IMR-90 (cell line): ENCODE results near the gene PNPLA1. TPM values are rescaled to one million over a fixed set of nuclear protein-coding genes. Genes with fewer than 3 reads are reported as not detected.

Experiments used
- ATAC-seq: fragments of 200-7000 bp; cut with Tn5 transposase; 2 replicates; pipeline ENCODE4 v1.9.1; 2020; ENCODE audit warnings: low read depth, mild to moderate bottlenecking, moderate library complexity
- BruUV-seq: library from RNA; stranded (reverse); fragments of 400-500 nt; replicated peaks from 2 replicates; lab custom pipeline; 2021; lab: Mats Ljungman, UMichigan
- CTCF ChIA-PET: fragments of 300-600 bp; formaldehyde crosslinking; extraction: SDS; loops from one replicate; lab custom pipeline; 2021; ENCODE audit warnings: antibody characterized with exemption; lab: Yijun Ruan, JAX
- POLR2A ChIA-PET: fragments of 300-600 bp; sonication (Branson Sonifier 250); formaldehyde crosslinking; loops from one replicate; lab custom pipeline; 2022; ENCODE audit warnings: antibody characterized with exemption; ENCODE audit not compliant: unreplicated experiment; lab: Charles Lee
- DNase-seq: peaks from one replicate; pipeline ENCODE4 v3.0.0; 2013
- H2AFZ ChIP-seq: replicated peaks from 2 replicates; pipeline ENCODE3; 2013; ENCODE audit warnings: low read length, mild to moderate bottlenecking; ENCODE audit not compliant: poor library complexity
- H2AK5ac ChIP-seq: 2 replicates; pipeline ENCODE4 v1.6.1; 2013; ENCODE audit warnings: low read depth, low read length, inconsistent platforms
- H2AK9ac ChIP-seq: replicated peaks from 2 replicates; pipeline ENCODE3; 2013; ENCODE audit warnings: mild to moderate bottlenecking, low read depth, low read length, moderate library complexity; ENCODE audit not compliant: poor library complexity
- H2BK120ac ChIP-seq: 2 replicates; pipeline ENCODE4 v1.6.1; 2013; ENCODE audit warnings: low read depth, low read length, inconsistent platforms
- H2BK15ac ChIP-seq: 3 replicates; pipeline ENCODE4 v1.6.1; 2013; ENCODE audit warnings: low read depth, low read length, inconsistent platforms
- H2BK20ac ChIP-seq: 2 replicates; pipeline ENCODE4 v1.6.1; 2013; ENCODE audit warnings: low read depth, mild to moderate bottlenecking, inconsistent platforms, low read length, moderate library complexity
- H2BK5ac ChIP-seq: 2 replicates; pipeline ENCODE4 v1.6.1; 2013; ENCODE audit warnings: mild to moderate bottlenecking, low read depth, low read length, inconsistent platforms; ENCODE audit not compliant: poor library complexity, severe bottlenecking
- H3K14ac ChIP-seq: replicated peaks from 2 replicates; pipeline ENCODE4 v1.6.1; 2013; ENCODE audit warnings: low read depth, low read length, inconsistent platforms
- H3K18ac ChIP-seq: 2 replicates; pipeline ENCODE4 v1.6.1; 2013; ENCODE audit warnings: low read depth, low read length, control low read depth
- H3K23ac ChIP-seq: 2 replicates; pipeline ENCODE4 v1.6.1; 2013; ENCODE audit warnings: low read depth, low read length, inconsistent platforms
- H3K27ac ChIP-seq: 2 replicates; pipeline ENCODE4 v1.5.1; 2013; ENCODE audit warnings: mild to moderate bottlenecking, control low read depth, low read length; ENCODE audit not compliant: insufficient read depth
- H3K27me3 ChIP-seq: 2 replicates; pipeline ENCODE4 v1.6.1; 2013; ENCODE audit warnings: low read length; ENCODE audit not compliant: control insufficient read depth, insufficient read depth
- H3K36me3 ChIP-seq: 2 replicates; pipeline ENCODE4 v1.6.1; 2013; ENCODE audit warnings: low read length, mixed read lengths; ENCODE audit not compliant: control insufficient read depth, insufficient read depth
- H3K4ac ChIP-seq: 2 replicates; pipeline ENCODE4 v1.6.1; 2013; ENCODE audit warnings: low read depth, low read length, inconsistent platforms
- H3K4me1 ChIP-seq: 2 replicates; pipeline ENCODE4 v1.6.1; 2013; ENCODE audit warnings: low read length, mixed read lengths; ENCODE audit not compliant: control insufficient read depth, insufficient read depth
- H3K4me2 ChIP-seq: 2 replicates; pipeline ENCODE4 v1.6.1; 2013; ENCODE audit warnings: low read depth, mild to moderate bottlenecking, control low read depth, low read length, moderate library complexity
- H3K4me3 ChIP-seq: 2 replicates; pipeline ENCODE4 v1.5.1; 2013; ENCODE audit warnings: low read depth, mild to moderate bottlenecking, control low read depth, low read length, moderate library complexity; ENCODE audit not compliant: insufficient read depth
- H3K56ac ChIP-seq: 2 replicates; pipeline ENCODE4 v1.6.1; 2013; ENCODE audit warnings: low read length, inconsistent platforms; ENCODE audit not compliant: insufficient read depth; ENCODE audit errors: extremely low read depth
- H3K79me1 ChIP-seq, 2 experiments: 2 replicates each; pipeline ENCODE4 v1.6.1; 2013; ENCODE audit warnings: low read length in 2 of 2, inconsistent platforms in 1 of 2, low read depth in 1 of 2
- H3K9ac ChIP-seq: 2 replicates; pipeline ENCODE4 v1.6.1; 2013; ENCODE audit warnings: low read depth, low read length, control low read depth
- H3K9me1 ChIP-seq: 2 replicates; pipeline ENCODE4 v1.6.1; 2013; ENCODE audit warnings: low read length, inconsistent platforms; ENCODE audit not compliant: insufficient read depth
- H3K9me3 ChIP-seq: 2 replicates; pipeline ENCODE4 v1.6.1; 2013; ENCODE audit warnings: low read length; ENCODE audit not compliant: control insufficient read depth, insufficient read depth
- H4K20me1 ChIP-seq: 2 replicates; pipeline ENCODE4 v1.6.1; 2013; ENCODE audit warnings: low read length, inconsistent platforms; ENCODE audit not compliant: insufficient read depth
- H4K5ac ChIP-seq: 2 replicates; pipeline ENCODE4 v1.6.1; 2013; ENCODE audit warnings: mild to moderate bottlenecking, low read depth, low read length, control low read depth
- H4K8ac ChIP-seq, 2 experiments: 2 replicates each; pipeline ENCODE4 v1.6.1; 2013; ENCODE audit warnings: low read depth in 2 of 2, low read length in 2 of 2, control low read depth in 1 of 2, inconsistent platforms in 1 of 2
- H4K91ac ChIP-seq: 2 replicates; pipeline ENCODE4 v1.6.1; 2013; ENCODE audit warnings: low read depth, low read length, inconsistent platforms; ENCODE audit not compliant: insufficient read depth
- BHLHE40 ChIP-seq: fragments of 150-350 bp; IDR thresholded peaks from 2 replicates; pipeline ENCODE4 v1.6.1; 2016; ENCODE audit warnings: mild to moderate bottlenecking, low read depth, low read length
- CEBPB ChIP-seq: IDR thresholded peaks from 2 replicates; pipeline ENCODE4 v1.6.1; 2012; ENCODE audit warnings: low read depth, low read length, improper control_type of control experiment
- CHD1 ChIP-seq: IDR thresholded peaks from 2 replicates; pipeline ENCODE4 v1.6.1; 2012; ENCODE audit warnings: low read depth, low read length, improper control_type of control experiment
- FOS ChIP-seq: fragments of 150-350 bp; IDR thresholded peaks from 2 replicates; pipeline ENCODE4 v1.6.1; 2016; ENCODE audit warnings: low read depth, low read length
- MAFK ChIP-seq: IDR thresholded peaks from 2 replicates; pipeline ENCODE4 v1.6.1; 2012; ENCODE audit warnings: low read depth, low read length, improper control_type of control experiment
- MAZ ChIP-seq: IDR thresholded peaks from 2 replicates; pipeline ENCODE4 v1.6.1; 2012; ENCODE audit warnings: low read depth, mild to moderate bottlenecking, low read length, improper control_type of control experiment, moderate library complexity, borderline replicate concordance
- MXI1 ChIP-seq: IDR thresholded peaks from 2 replicates; pipeline ENCODE4 v1.6.1; 2012; ENCODE audit warnings: low read depth, mild to moderate bottlenecking, low read length, moderate library complexity, borderline replicate concordance
- NFE2L2 ChIP-seq: fragments of 150-350 bp; IDR thresholded peaks from 2 replicates; pipeline ENCODE4 v1.6.1; 2016; ENCODE audit warnings: low read depth, mild to moderate bottlenecking, low read length
- POLR2A ChIP-seq: IDR thresholded peaks from 2 replicates; pipeline ENCODE4 v1.6.1; 2012; ENCODE audit warnings: mild to moderate bottlenecking, low read depth, low read length
- RAD21 ChIP-seq: IDR thresholded peaks from 2 replicates; pipeline ENCODE4 v1.6.1; 2012; ENCODE audit warnings: low read length, improper control_type of control experiment
- RCOR1 ChIP-seq: IDR thresholded peaks from 2 replicates; pipeline ENCODE4 v1.6.1; 2012; ENCODE audit warnings: mild to moderate bottlenecking, low read length, improper control_type of control experiment; ENCODE audit not compliant: insufficient replicate concordance
- RFX5 ChIP-seq: IDR thresholded peaks from 2 replicates; pipeline ENCODE4 v1.8.0; 2012; ENCODE audit warnings: low read depth, mild to moderate bottlenecking, low read length, moderate library complexity
- SMC3 ChIP-seq: fragments of 150-350 bp; IDR thresholded peaks from 2 replicates; pipeline ENCODE4 v1.6.1; 2016; ENCODE audit warnings: low read depth, mild to moderate bottlenecking, antibody characterized with exemption, low read length, moderate library complexity
- WGBS, 2 experiments: methylation state at CpG; one replicate each; pipeline versions ENCODE4 v1.1.5 to v1.1.7; 2013; ENCODE audit warnings: missing lambda C conversion rate in 2 of 2; ENCODE audit not compliant: insufficient read length in 1 of 2; ENCODE audit errors: extremely low coverage in 2 of 2; 5-methylcytosine and 5-hydroxymethylcytosine counted together
- dilution Hi-C: fragments of 300-500 bp; cut with HindIII; formaldehyde crosslinking; loops from one replicate; pipeline ENCODE4 v1.14.3; 2018; ENCODE audit warnings: low sequenced_read_pairs; ENCODE audit not compliant: unreplicated experiment
- in situ Hi-C: fragments of 300-500 bp; cut with MboI; formaldehyde crosslinking; loops from 3 replicates; pipeline ENCODE4 v1.14.3; 2019; ENCODE audit warnings: low sequenced_read_pairs, inconsistent platforms, mixed read lengths
- intact Hi-C: fragments of 100-400 bp; cut with micrococcal nuclease; formaldehyde crosslinking; loops from 2 replicates; pipeline ENCODE4 v1.10.0; 2022
- polyA plus RNA-seq, 3 experiments: library from polyadenylated mRNA; depleted of rRNA; stranded (reverse); fragments of >200 nt; gene quantifications; 2 replicates each; pipeline ENCODE4 v1.2.3, GENCODE V29; 2012; ENCODE audit warnings: low replicate concordance in 1 of 3
- total RNA-seq: library from RNA; depleted of rRNA; stranded (reverse); fragments of >200 nt; gene quantifications from 2 replicates; pipeline ENCODE4 v1.2.3, GENCODE V29; 2012
- TF ChIP-seq, protein P1 (sequence below): conservative IDR thresholded peaks from 2 replicates; pipeline ENCODE4 v1.5.1; 2012; ENCODE audit warnings: mild to moderate bottlenecking, low read depth, low read length, improper control_type of control experiment
- TF ChIP-seq, protein P2 (sequence below): fragments of 150-350 bp; IDR thresholded peaks from 2 replicates; pipeline ENCODE4 v1.6.1; 2017; ENCODE audit warnings: mild to moderate bottlenecking, antibody characterized with exemption, low read length, low read depth
- TF ChIP-seq, protein P3 (sequence below): fragments of 150-350 bp; IDR thresholded peaks from 2 replicates; pipeline ENCODE4 v1.6.1; 2016; ENCODE audit warnings: low read depth, mild to moderate bottlenecking, low read length, moderate library complexity, borderline replicate concordance

Gene PNPLA1
- total and polyA plus RNA-seq, 2 of the 4 experiments (the other 2 are of a cell fraction) = not detected

DNA sequence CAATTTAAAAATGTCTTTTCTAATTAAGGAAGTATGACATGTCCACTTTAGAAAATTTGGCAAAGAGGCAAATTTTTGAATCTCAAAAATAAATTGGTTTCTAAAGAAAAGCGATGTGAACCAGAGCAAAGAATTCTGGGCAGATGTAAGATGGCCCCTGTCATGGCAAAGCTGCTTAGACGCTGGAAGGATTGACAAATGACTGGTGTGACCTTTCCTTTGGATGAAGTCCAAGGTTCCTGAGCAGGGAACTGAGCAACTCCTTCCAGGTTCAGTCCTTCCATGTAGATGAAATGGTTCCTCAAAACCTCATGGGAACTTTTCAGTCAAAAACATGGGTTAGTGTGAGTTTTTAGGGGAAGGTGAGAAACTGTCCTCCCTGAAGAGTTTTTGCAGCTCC is 48.2 kb upstream of the PNPLA1 start:
- intact Hi-C loops (no loop called here), dilution Hi-C loops (no loop called here), in situ Hi-C loops (no loop called here)
- no peak overlapping the region for H4K8ac ChIP-seq
- no TSS peak for BruUV-seq
- H2BK5ac ChIP-seq = no peak overlapping the region
- H3K23ac ChIP-seq = no peak overlapping the region
- 33% methylated on average over 1 of the region's 2 CpGs; no CpG with 5 or more reads in 1 of the 2 experiments for WGBS, 2 experiments
- peaks cover 9% of the 10 kb centered on the region for H3K9me1 ChIP-seq
- no peak overlapping the region for H2BK20ac ChIP-seq
- ChIA-PET POLR2A (no interaction called here), CTCF (no interaction called here)
- ATAC-seq = no peak
- H2AK9ac ChIP-seq = no peak overlapping the region
- H3K14ac ChIP-seq = no peak overlapping the region
- H3K18ac ChIP-seq = no peak overlapping the region
- no peaks in the 10 kb centered on the region for H3K27me3 ChIP-seq
- H3K4me3 ChIP-seq = no peak overlapping the region
- H3K4me1 ChIP-seq = peaks cover 12% of the 10 kb centered on the region
- no peak overlapping the region for H3K56ac ChIP-seq
- H3K9me3 ChIP-seq = no peaks in the 10 kb centered on the region
- DNase-seq = no peak
- H3K9ac ChIP-seq = no peak overlapping the region
- no peak overlapping the region for H4K5ac ChIP-seq
- H3K4ac ChIP-seq = no peak overlapping the region
- H2AK5ac ChIP-seq = no peak overlapping the region
- no peak overlapping the region for H2BK120ac ChIP-seq
- no peak overlapping the region for H4K91ac ChIP-seq
- H3K79me1 ChIP-seq = peaks cover 5 to 43% of the 10 kb centered on the region in 2 experiments
- no peak overlapping the region for H2AFZ ChIP-seq
- peaks cover 14% of the 10 kb centered on the region; the same call in 1 of the 2 replicates for H4K20me1 ChIP-seq
- H3K36me3 ChIP-seq = peaks cover 43% of the 10 kb centered on the region
- no peak overlapping the region for H3K27ac ChIP-seq
- no peak overlapping the region for H2BK15ac ChIP-seq
- H3K4me2 ChIP-seq = no peak overlapping the region
- TF ChIP-seq NFE2L2 = no peak
- TF ChIP-seq, protein P1, sequence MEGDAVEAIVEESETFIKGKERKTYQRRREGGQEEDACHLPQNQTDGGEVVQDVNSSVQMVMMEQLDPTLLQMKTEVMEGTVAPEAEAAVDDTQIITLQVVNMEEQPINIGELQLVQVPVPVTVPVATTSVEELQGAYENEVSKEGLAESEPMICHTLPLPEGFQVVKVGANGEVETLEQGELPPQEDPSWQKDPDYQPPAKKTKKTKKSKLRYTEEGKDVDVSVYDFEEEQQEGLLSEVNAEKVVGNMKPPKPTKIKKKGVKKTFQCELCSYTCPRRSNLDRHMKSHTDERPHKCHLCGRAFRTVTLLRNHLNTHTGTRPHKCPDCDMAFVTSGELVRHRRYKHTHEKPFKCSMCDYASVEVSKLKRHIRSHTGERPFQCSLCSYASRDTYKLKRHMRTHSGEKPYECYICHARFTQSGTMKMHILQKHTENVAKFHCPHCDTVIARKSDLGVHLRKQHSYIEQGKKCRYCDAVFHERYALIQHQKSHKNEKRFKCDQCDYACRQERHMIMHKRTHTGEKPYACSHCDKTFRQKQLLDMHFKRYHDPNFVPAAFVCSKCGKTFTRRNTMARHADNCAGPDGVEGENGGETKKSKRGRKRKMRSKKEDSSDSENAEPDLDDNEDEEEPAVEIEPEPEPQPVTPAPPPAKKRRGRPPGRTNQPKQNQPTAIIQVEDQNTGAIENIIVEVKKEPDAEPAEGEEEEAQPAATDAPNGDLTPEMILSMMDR = no peak
- TF ChIP-seq BHLHE40 = no peak
- no peak for TF ChIP-seq RFX5
- TF ChIP-seq CEBPB = no peak
- no peak for TF ChIP-seq POLR2A
- no peak for TF ChIP-seq CHD1
- TF ChIP-seq, protein P2, sequence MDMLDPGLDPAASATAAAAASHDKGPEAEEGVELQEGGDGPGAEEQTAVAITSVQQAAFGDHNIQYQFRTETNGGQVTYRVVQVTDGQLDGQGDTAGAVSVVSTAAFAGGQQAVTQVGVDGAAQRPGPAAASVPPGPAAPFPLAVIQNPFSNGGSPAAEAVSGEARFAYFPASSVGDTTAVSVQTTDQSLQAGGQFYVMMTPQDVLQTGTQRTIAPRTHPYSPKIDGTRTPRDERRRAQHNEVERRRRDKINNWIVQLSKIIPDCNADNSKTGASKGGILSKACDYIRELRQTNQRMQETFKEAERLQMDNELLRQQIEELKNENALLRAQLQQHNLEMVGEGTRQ = no peak
- TF ChIP-seq MXI1 = no peak
- no peak for TF ChIP-seq RCOR1
- TF ChIP-seq RAD21 = no peak
- no peak for TF ChIP-seq MAZ
- TF ChIP-seq SMC3 = no peak
- TF ChIP-seq FOS = no peak
- no peak for TF ChIP-seq MAFK
- TF ChIP-seq, protein P3, sequence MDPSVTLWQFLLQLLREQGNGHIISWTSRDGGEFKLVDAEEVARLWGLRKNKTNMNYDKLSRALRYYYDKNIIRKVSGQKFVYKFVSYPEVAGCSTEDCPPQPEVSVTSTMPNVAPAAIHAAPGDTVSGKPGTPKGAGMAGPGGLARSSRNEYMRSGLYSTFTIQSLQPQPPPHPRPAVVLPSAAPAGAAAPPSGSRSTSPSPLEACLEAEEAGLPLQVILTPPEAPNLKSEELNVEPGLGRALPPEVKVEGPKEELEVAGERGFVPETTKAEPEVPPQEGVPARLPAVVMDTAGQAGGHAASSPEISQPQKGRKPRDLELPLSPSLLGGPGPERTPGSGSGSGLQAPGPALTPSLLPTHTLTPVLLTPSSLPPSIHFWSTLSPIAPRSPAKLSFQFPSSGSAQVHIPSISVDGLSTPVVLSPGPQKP = no peak
